Stomach (tissue), 4 donors: ENCODE data around the gene C1QTNF12.

Source experiments
- POLR2A ChIP-seq, 4 donors: fragments of 450-650 bp; IDR thresholded peaks; one replicate each; pipeline ENCODE4 v1.6.1; 2016; ENCODE audit warnings: antibody characterized with exemption in 4 of 4, control low read depth in 2 of 4, mild to moderate bottlenecking in 1 of 4, moderate library complexity in 1 of 4
- POLR2AphosphoS5 ChIP-seq, 3 donors: sonication (generic); formaldehyde crosslinking; IDR thresholded peaks; one replicate each; pipeline ENCODE4 v1.6.1; 2016; ENCODE audit warnings: antibody characterized with exemption in 3 of 3
- TF ChIP-seq, protein P1 (sequence below), 7 experiments: fragments of 450-650 bp in 4 of 7; fragments of 200-600 bp in 3 of 7; sonication (generic) in 3 of 7; IDR thresholded peaks; one replicate each; pipeline ENCODE4 v1.5.1; 2016 to 2019; ENCODE audit warnings: antibody characterized with exemption in 7 of 7, control low read depth in 2 of 7, mild to moderate bottlenecking in 1 of 7

DNA sequence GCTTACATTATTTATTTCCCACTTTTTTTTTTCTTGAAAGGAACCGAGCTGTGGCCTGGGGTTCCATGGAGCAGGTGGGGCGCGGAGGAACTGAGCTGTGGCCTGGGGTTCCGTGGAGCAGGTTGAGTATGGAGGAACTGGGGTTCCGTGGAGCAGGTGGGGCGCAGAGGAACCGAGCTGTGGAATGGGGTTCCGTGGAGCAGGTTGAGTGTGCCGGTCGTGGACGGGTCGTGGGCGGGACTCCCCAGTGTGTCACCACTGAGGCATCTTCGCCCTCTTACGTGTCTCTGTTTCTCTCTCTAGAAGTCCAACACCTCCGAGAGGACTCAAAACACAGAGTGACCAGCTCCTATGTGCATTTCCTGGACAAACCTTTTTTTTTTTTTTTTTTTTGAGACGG is 32.5 kb upstream of the C1QTNF12 start:
- TF ChIP-seq, protein P1, sequence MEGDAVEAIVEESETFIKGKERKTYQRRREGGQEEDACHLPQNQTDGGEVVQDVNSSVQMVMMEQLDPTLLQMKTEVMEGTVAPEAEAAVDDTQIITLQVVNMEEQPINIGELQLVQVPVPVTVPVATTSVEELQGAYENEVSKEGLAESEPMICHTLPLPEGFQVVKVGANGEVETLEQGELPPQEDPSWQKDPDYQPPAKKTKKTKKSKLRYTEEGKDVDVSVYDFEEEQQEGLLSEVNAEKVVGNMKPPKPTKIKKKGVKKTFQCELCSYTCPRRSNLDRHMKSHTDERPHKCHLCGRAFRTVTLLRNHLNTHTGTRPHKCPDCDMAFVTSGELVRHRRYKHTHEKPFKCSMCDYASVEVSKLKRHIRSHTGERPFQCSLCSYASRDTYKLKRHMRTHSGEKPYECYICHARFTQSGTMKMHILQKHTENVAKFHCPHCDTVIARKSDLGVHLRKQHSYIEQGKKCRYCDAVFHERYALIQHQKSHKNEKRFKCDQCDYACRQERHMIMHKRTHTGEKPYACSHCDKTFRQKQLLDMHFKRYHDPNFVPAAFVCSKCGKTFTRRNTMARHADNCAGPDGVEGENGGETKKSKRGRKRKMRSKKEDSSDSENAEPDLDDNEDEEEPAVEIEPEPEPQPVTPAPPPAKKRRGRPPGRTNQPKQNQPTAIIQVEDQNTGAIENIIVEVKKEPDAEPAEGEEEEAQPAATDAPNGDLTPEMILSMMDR (IDR thresholded peaks at IDR 0.05): no peak
- TF ChIP-seq POLR2A (IDR thresholded peaks at IDR 0.05): no peak
- TF ChIP-seq POLR2AphosphoS5 (IDR thresholded peaks at IDR 0.05): no peak
